Panc1 (cell line): ENCODE measurements around the gene CYP2B6. TPM values are rescaled to one million over a fixed set of nuclear protein-coding genes. Genes with fewer than 3 reads are reported as not detected.

Experiments
- ATAC-seq: fragments of 200-7000 bp; cut with Tn5 transposase; 2 replicates; pipeline ENCODE4 v1.9.1; 2020; ENCODE audit warnings: mild to moderate bottlenecking, moderate library complexity
- BruUV-seq: library from RNA; stranded (reverse); fragments of 400-500 nt; replicated peaks from 2 replicates; lab custom pipeline; 2021; lab: Mats Ljungman, UMichigan
- CTCF ChIA-PET: fragments of 300-600 bp; sonication (Branson Sonifier 250); formaldehyde crosslinking; loops from one replicate; lab custom pipeline; 2022; ENCODE audit warnings: antibody characterized with exemption; lab: Charles Lee
- POLR2A ChIA-PET: fragments of 300-600 bp; sonication (Branson Sonifier 250); formaldehyde crosslinking; loops from one replicate; lab custom pipeline; 2022; ENCODE audit warnings: antibody characterized with exemption; lab: Charles Lee
- DNase-seq: peaks from one replicate; pipeline ENCODE4 v3.0.0-alpha.2; 2010; ENCODE audit warnings: low read depth, low spot score
- H3K27ac ChIP-seq: 2 replicates; pipeline ENCODE4 v1.5.1; 2011; ENCODE audit warnings: mild to moderate bottlenecking, low read length, inconsistent platforms
- H3K27me3 ChIP-seq: fragments of 200-500 bp; sonication (Bioruptor generic); 2 replicates; pipeline ENCODE4 v1.6.0; 2014; ENCODE audit warnings: low read length, inconsistent platforms; ENCODE audit not compliant: control insufficient read depth, insufficient read depth
- H3K36me3 ChIP-seq: fragments of 200-500 bp; sonication (Bioruptor generic); 2 replicates; pipeline ENCODE4 v1.5.1; 2014; ENCODE audit warnings: inconsistent platforms, mild to moderate bottlenecking, low read length, moderate library complexity; ENCODE audit not compliant: control insufficient read depth, insufficient read depth
- H3K4me1 ChIP-seq: 2 replicates; pipeline ENCODE4 v1.5.1; 2011; ENCODE audit warnings: inconsistent platforms, mild to moderate bottlenecking, low read length, moderate library complexity; ENCODE audit not compliant: control insufficient read depth, insufficient read depth
- H3K4me3 ChIP-seq, 2 experiments: 2 replicates each; pipeline ENCODE4 v1.5.1; 2011 to 2012; ENCODE audit warnings: low read depth in 2 of 2, low read length in 2 of 2, mild to moderate bottlenecking in 2 of 2, inconsistent platforms in 1 of 2, moderate library complexity in 1 of 2
- H3K9me3 ChIP-seq: fragments of 200-500 bp; sonication (Bioruptor generic); 2 replicates; pipeline ENCODE4 v1.5.1; 2014; ENCODE audit warnings: low read depth, mild to moderate bottlenecking, inconsistent platforms, low read length, moderate library complexity; ENCODE audit not compliant: control insufficient read depth, insufficient read depth
- CTCF ChIP-seq: fragments of 450-650 bp; IDR thresholded peaks from 2 replicates; pipeline ENCODE4 v1.5.1; 2017; ENCODE audit warnings: mild to moderate bottlenecking
- POLR2AphosphoS5 ChIP-seq: IDR thresholded peaks from 2 replicates; pipeline ENCODE4 v1.6.1; 2012; ENCODE audit warnings: mild to moderate bottlenecking, low read depth, low read length, moderate library complexity
- REST ChIP-seq, 2 experiments: IDR thresholded peaks; 2 replicates each; pipeline ENCODE4 v1.6.1; 2011 to 2012; ENCODE audit warnings: low read depth in 2 of 2, control low read depth in 1 of 2, low read length in 1 of 2, mild to moderate bottlenecking in 1 of 2, moderate library complexity in 1 of 2; ENCODE audit not compliant: insufficient read depth in 1 of 2
- SIN3A ChIP-seq: IDR thresholded peaks from 2 replicates; pipeline ENCODE4 v1.6.1; 2012; ENCODE audit warnings: low read depth, mild to moderate bottlenecking, low read length, moderate library complexity, borderline replicate concordance; ENCODE audit not compliant: insufficient read depth
- TCF7L2 ChIP-seq: IDR thresholded peaks from 2 replicates; pipeline ENCODE4 v1.6.1; 2011; ENCODE audit warnings: mild to moderate bottlenecking, low read depth, low read length, inconsistent platforms
- in situ Hi-C: cut with HindIII; loops from 2 replicates; pipeline ENCODE4 v1.10.0; 2016; ENCODE audit warnings: low sequenced_read_pairs, low pct_unique_long_range_greater_than_20kb
- intact Hi-C: fragments of 100-400 bp; cut with micrococcal nuclease; formaldehyde crosslinking; loops from one replicate; pipeline ENCODE4 v1.10.0; 2022; ENCODE audit not compliant: unreplicated experiment
- total RNA-seq: library from RNA; stranded (reverse); gene quantifications from one replicate; pipeline ENCODE4 v1.2.1, GENCODE V29; 2021; ENCODE audit not compliant: unreplicated experiment

The CYP2B6 gene
- total RNA-seq, 1 experiment from 2014 or later, result 0.26 TPM

GRCh38 chr19:41009700-41010235 is 18.7 kb downstream of the CYP2B6 start:
- H3K27me3 ChIP-seq, result no peaks in the 10 kb centered on the region; the same call in 1 of the 2 replicates
- ATAC-seq, result no peak
- no peaks in the 10 kb centered on the region for H3K4me1 ChIP-seq
- in situ Hi-C loops (no loop called here), intact Hi-C loops (no loop called here)
- H3K4me3 ChIP-seq, result no peak overlapping the region
- H3K9me3 ChIP-seq, result no peaks in the 10 kb centered on the region
- no peaks in the 10 kb centered on the region for H3K36me3 ChIP-seq
- ChIA-PET CTCF (no interaction called here), POLR2A (no interaction called here)
- TF ChIP-seq POLR2AphosphoS5, result no peak
- TF ChIP-seq CTCF, result no peak
- no peak for TF ChIP-seq TCF7L2
- TF ChIP-seq SIN3A, result no peak
- no TSS peak for BruUV-seq
- DNase-seq, result no peak
- no peak overlapping the region for H3K27ac ChIP-seq

- DNase-seq (no peak), ATAC-seq (no peak)
- ChIA-PET CTCF (no interaction called here), POLR2A (no interaction called here)
- TF ChIP-seq CTCF (no peak), REST (IDR thresholded peaks at IDR 0.05; ENCODE audit: insufficient read depth in 1 of 2, low read depth in 2 of 2, low read length in 1 of 2) (no peak), SIN3A (no peak)
- in situ Hi-C loops (no loop called here), intact Hi-C loops (no loop called here)
- Histone ChIP-seq H3K4me1 (no peaks in the 10 kb centered on the region), H3K27me3 (no peaks in the 10 kb centered on the region; the same call in 1 of the 2 replicates), H3K36me3 (no peaks in the 10 kb centered on the region), H3K4me3 (no peak overlapping the region), H3K27ac (no peak overlapping the region), H3K9me3 (no peaks in the 10 kb centered on the region)
- no TSS peak for BruUV-seq
Observed at GRCh38 chr19:41013359-41013758, 22.3 kb downstream of the CYP2B6 start.
